Metanephros (tissue), 1 donor: ENCODE measurements around the gene GAGE12J. TPM values are rescaled to one million over a fixed set of nuclear protein-coding genes. Genes with fewer than 3 reads are reported as not detected.

Experiments
- total RNA-seq: library from RNA; depleted of rRNA; stranded (reverse); fragments of >200 nt; gene quantifications from one replicate; pipeline ENCODE4 v1.2.3, GENCODE V29; 2014

The GAGE12J gene
- not detected for total RNA-seq

GRCh38 chrX:49321737-49322136, at the start of gene GAGE12J:
Gene GAGE12J (plus strand): TSS chrX:49322037. CDS start chrX:49323194, 1,157 bp downstream.

GRCh38 chrX:49303346-49303745, 18.5 kb upstream of the GAGE12J start, which contains the start of gene GAGE10:
Gene GAGE10 (plus strand): TSS chrX:49303646. CDS start chrX:49304860, 1,214 bp downstream.

GRCh38 chrX:49331282-49331681, 9.4 kb downstream of the GAGE12J start, which contains the start of gene GAGE13:
Gene GAGE13 (plus strand): TSS chrX:49331582. CDS start chrX:49332738, 1,156 bp downstream.

Other genes with a start within 250 kb of the GAGE12J start
- gene PRAF2, start 248.0 kb upstream of the GAGE12J start, total RNA-seq: 8.1 TPM
- gene WDR45, start 242.2 kb upstream of the GAGE12J start, total RNA-seq: 44.8 TPM
- 24.2 TPM for gene GPKOW, start 198.3 kb upstream of the GAGE12J start, total RNA-seq
- 9.5 TPM for gene MAGIX, start 159.3 kb upstream of the GAGE12J start, total RNA-seq
- gene PLP2, start 150.1 kb upstream of the GAGE12J start, total RNA-seq: 24.3 TPM
- 8.0 TPM for gene PRICKLE3, start 135.7 kb upstream of the GAGE12J start, total RNA-seq
- 2.3 TPM for gene SYP, start 121.8 kb upstream of the GAGE12J start, total RNA-seq
- 0.41 TPM for gene CACNA1F, start 88.7 kb upstream of the GAGE12J start, total RNA-seq
- gene CCDC22, start 86.6 kb upstream of the GAGE12J start, total RNA-seq: 21.0 TPM
- gene FOXP3, start 57.3 kb upstream of the GAGE12J start, total RNA-seq: 0.23 TPM
- gene PPP1R3F, start 52.2 kb upstream of the GAGE12J start, total RNA-seq: 8.3 TPM
- gene GAGE10, start 18.4 kb upstream of the GAGE12J start, total RNA-seq: not detected
- not detected for gene GAGE13, start 9.5 kb downstream of the GAGE12J start, total RNA-seq
- gene GAGE12C, start 210.1 kb downstream of the GAGE12J start, total RNA-seq: not detected
- gene GAGE12D, start 219.7 kb downstream of the GAGE12J start, total RNA-seq: not detected
- not detected for gene GAGE12E, start 229.3 kb downstream of the GAGE12J start, total RNA-seq
- not detected for gene GAGE12F, start 238.8 kb downstream of the GAGE12J start, total RNA-seq
- not detected for gene GAGE12G, start 248.4 kb downstream of the GAGE12J start, total RNA-seq